HAP-1 (cell line): ENCODE measurements around the gene SORBS1.

ENCODE experiments used
- DNase-seq, 2 experiments: peaks; one replicate each; pipeline ENCODE4 v3.0.0-alpha.2; 2016 to 2020; ENCODE audit warnings: low spot score in 2 of 2
- H3K27me3 ChIP-seq: fragments of 250-450 bp; sonication (Bioruptor Pico); 2 replicates; pipeline ENCODE4 v1.5.1; 2020; ENCODE audit warnings: low read depth, mild to moderate bottlenecking, moderate library complexity
- H3K36me3 ChIP-seq: fragments of 250-450 bp; sonication (Bioruptor Pico); replicated peaks from 2 replicates; pipeline ENCODE4 v1.5.1; 2020; ENCODE audit warnings: mild to moderate bottlenecking
- H3K4me1 ChIP-seq: fragments of 250-450 bp; sonication (Bioruptor Pico); 2 replicates; pipeline ENCODE4 v1.5.1; 2020; ENCODE audit warnings: mild to moderate bottlenecking
- H3K4me3 ChIP-seq: fragments of 250-450 bp; sonication (Bioruptor Pico); 2 replicates; pipeline ENCODE4 v1.5.1; 2020; ENCODE audit warnings: mild to moderate bottlenecking, moderate library complexity
- H3K9me3 ChIP-seq: fragments of 250-450 bp; sonication (Bioruptor Pico); 2 replicates; pipeline ENCODE4 v1.5.1; 2020; ENCODE audit warnings: mild to moderate bottlenecking, moderate library complexity
- in situ Hi-C: fragments of 300-500 bp; cut with MboI; formaldehyde crosslinking; loops from 3 replicates; pipeline ENCODE4 v1.14.3; 2020; ENCODE audit warnings: low sequenced_read_pairs, inconsistent platforms, mixed read lengths

SORBS1 gene

DNA sequence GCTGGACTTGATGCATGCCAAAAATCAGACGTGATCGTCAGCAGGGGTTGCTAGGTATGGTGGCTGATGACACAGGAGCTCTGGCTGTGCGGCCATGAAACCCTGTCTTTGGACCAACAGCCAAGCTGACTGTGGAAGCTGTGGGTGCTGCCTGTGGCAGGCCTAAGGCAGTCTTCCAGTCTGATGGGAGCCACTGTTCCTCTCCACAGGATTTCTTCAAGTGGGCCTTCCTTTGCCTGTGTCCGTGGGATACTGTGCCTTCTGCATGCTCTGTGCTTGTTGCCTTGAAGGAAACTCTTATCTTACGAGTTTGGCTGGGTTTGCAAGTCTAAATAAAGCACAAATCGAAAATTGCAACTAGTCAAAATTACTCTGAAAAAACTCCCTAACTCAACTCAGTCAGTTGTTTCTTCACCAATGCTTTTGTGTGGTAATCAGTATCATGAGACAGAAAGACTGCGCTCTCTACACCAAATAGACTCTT lies 168.4 kb downstream of the SORBS1 start:
- H3K9me3 ChIP-seq = no peaks in the 10 kb centered on the region
- no peaks in the 10 kb centered on the region for H3K36me3 ChIP-seq
- H3K4me3 ChIP-seq = no peak overlapping the region
- no peaks in the 10 kb centered on the region for H3K27me3 ChIP-seq
- in situ Hi-C loops = no loop called here
- DNase-seq = no peak
- no peaks in the 10 kb centered on the region for H3K4me1 ChIP-seq

DNA sequence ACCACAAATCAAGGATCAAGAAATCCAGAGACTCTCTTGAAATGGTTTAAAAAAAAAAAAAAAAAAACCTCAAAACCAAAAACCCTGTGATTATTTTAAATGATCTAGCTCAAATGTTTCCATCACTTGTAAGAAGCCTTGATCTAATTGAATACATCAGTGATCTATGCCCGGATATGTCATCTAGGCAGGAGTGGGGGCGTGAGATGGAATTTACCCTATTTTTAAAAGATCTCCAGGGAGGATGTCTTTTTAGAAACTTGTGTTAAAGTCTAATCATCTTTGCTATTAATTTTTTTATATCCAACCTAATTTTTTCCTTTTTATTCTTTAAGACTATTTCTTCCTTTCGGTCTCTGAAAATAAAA lies 169.0 kb downstream of the SORBS1 start:
- in situ Hi-C loops = no loop called here
- H3K4me1 ChIP-seq = no peaks in the 10 kb centered on the region
- DNase-seq = no peak
- no peak overlapping the region for H3K4me3 ChIP-seq
- no peaks in the 10 kb centered on the region for H3K36me3 ChIP-seq
- no peaks in the 10 kb centered on the region for H3K27me3 ChIP-seq
- no peaks in the 10 kb centered on the region for H3K9me3 ChIP-seq

DNA sequence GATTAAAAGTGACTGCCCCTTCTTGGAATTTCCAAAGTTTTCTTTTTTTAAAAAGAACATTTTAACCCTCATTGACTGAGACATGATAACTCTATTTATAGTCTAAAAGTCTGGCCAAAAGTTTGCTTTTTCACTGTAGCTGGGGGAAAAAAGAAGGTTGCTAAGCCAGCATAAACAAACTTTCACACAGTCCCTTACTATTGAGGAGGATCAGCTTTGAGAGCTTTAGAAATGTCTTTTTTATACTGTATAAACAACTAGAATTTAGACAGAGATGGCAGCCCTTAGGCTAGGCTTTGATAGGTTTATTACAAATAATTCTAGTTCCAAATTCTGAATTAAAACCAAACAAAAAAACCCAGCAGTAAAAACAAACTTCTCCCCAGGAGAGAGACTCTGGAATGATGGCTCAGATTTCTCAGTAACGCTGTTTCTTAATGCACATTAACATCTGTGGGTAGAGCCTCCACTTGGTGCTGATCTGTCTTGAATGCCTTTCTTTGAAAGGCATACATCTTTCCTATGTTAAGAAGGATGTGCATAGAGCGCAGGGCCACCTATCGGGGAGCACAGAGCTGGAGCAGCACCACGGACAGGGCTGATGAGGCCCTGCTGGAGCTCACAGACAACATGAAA lies 169.5 kb downstream of the SORBS1 start:
- DNase-seq = peak; percentile 9 to 37

DNA sequence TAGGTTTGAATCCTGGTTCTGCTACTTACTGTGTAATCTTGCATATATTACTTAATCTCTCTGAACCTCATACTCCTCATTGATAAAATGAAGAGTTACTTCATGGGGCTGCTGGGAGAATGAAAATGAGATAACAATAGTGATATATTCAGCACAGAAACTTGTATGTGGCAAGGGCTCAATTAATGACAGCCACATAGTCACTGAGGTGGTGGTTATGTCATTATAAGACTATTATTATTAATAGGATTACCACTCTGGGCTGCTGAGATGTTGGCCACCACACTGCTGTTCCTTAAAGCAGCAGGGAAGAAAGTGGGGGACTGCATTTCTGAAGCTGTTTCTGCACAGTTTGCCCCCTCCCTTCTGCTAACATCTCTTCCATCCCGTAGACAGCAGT lies 170.0 kb downstream of the SORBS1 start:
- H3K36me3 ChIP-seq = no peaks in the 10 kb centered on the region
- DNase-seq = no peak
- no peaks in the 10 kb centered on the region for H3K27me3 ChIP-seq
- no peaks in the 10 kb centered on the region for H3K4me1 ChIP-seq
- H3K4me3 ChIP-seq = no peak overlapping the region
- H3K9me3 ChIP-seq = no peaks in the 10 kb centered on the region
- in situ Hi-C loops = no loop called here

More for the DNA sequence above, 169.5 kb downstream of the SORBS1 start:
- H3K4me1 ChIP-seq = no peaks in the 10 kb centered on the region
- no peaks in the 10 kb centered on the region for H3K27me3 ChIP-seq
- no peaks in the 10 kb centered on the region for H3K9me3 ChIP-seq
- H3K4me3 ChIP-seq = no peak overlapping the region
- H3K36me3 ChIP-seq = no peaks in the 10 kb centered on the region
- in situ Hi-C loops = no loop called here

DNA sequence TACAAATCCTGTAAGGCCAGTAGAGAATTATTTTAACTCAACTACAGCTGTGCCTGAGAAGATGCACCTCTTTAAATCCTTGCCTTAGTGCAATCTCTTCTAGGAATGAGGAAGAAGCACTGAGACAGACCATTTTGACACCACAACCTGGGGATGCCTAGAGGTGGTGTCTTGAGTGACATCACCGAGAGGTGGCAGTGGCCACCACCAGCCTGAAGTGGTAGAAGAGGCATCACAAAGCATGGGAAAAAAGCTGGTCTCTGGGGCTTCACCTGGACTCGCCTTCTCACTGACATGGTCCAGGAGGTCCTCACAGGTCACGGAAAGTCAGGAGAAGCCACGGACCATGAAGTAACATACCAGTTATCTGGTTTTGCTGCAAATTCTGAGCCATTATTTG lies 171.2 kb downstream of the SORBS1 start:
- in situ Hi-C loops = no loop called here
- Histone ChIP-seq H3K27me3 (no peaks in the 10 kb centered on the region), H3K4me3 (no peak overlapping the region), H3K9me3 (no peaks in the 10 kb centered on the region), H3K36me3 (no peaks in the 10 kb centered on the region), H3K4me1 (no peaks in the 10 kb centered on the region)
- no peak for DNase-seq

DNA sequence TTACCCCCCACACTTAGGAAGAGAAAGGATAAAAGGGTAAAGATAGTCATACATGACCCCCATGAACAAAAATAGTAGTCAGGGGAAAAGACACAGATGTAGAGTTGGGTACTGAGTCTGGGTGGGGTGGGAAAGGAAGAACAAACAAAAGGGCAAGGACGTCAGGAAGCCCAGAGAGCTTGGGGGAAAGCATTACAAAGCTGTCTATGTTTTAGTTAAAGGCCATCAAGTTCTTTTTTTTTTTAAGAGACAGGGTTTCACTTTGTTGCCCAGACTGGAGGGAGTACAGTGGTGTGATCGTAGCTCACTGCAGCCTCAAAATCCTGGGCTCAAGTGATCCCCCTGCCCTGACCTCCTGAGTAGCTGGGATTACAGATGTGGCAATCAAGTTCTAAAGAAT lies 172.0 kb downstream of the SORBS1 start:
- Histone ChIP-seq H3K36me3 (no peaks in the 10 kb centered on the region), H3K4me3 (no peak overlapping the region), H3K9me3 (no peaks in the 10 kb centered on the region), H3K27me3 (no peaks in the 10 kb centered on the region), H3K4me1 (no peaks in the 10 kb centered on the region)
- in situ Hi-C loops = no loop called here
- no peak for DNase-seq

DNA sequence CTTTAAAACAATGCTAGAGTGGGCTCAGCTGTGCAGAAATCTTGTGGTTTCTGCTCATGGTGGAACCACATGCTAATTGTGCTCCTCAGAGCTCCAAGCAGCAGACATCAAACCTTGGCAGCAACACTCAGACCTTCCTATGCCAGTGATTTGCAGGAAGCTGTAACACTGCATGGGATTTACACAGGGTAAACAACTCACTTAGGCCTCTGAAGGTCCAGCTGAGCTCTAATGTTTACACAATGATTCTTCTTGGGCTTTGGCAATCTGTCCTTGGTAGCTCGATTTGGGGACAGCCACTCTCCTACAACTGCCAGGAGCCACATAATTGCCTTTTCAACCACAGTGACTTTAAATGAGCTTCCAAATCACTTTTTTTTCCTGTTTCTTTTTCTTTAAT lies 172.6 kb downstream of the SORBS1 start:
- in situ Hi-C loops = no loop called here
- H3K36me3 ChIP-seq = no peaks in the 10 kb centered on the region
- H3K4me3 ChIP-seq = no peak overlapping the region
- H3K4me1 ChIP-seq = no peaks in the 10 kb centered on the region
- no peak for DNase-seq
- no peaks in the 10 kb centered on the region for H3K27me3 ChIP-seq
- no peaks in the 10 kb centered on the region for H3K9me3 ChIP-seq

DNA sequence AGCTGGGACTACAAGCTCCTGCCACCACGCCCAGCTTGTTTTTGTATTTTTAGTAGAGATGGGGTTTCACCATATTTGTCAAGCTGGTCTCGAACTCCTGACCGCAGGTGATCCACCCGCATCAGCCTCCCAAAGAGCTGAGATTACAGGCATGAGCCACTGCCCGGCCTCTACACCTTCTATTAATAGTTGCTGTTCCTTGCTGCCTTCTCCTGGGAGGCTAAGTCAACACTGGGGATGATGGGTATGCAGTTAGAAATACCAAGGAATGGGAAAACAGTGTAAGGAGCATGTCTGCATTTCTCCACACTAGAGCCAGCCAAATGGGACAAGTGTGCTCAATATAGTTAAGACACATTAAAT lies 173.1 kb downstream of the SORBS1 start:
- in situ Hi-C loops = no loop called here
- no peak for DNase-seq
- Histone ChIP-seq H3K36me3 (no peaks in the 10 kb centered on the region), H3K9me3 (no peaks in the 10 kb centered on the region), H3K4me1 (no peaks in the 10 kb centered on the region), H3K27me3 (no peaks in the 10 kb centered on the region), H3K4me3 (no peak overlapping the region)

DNA sequence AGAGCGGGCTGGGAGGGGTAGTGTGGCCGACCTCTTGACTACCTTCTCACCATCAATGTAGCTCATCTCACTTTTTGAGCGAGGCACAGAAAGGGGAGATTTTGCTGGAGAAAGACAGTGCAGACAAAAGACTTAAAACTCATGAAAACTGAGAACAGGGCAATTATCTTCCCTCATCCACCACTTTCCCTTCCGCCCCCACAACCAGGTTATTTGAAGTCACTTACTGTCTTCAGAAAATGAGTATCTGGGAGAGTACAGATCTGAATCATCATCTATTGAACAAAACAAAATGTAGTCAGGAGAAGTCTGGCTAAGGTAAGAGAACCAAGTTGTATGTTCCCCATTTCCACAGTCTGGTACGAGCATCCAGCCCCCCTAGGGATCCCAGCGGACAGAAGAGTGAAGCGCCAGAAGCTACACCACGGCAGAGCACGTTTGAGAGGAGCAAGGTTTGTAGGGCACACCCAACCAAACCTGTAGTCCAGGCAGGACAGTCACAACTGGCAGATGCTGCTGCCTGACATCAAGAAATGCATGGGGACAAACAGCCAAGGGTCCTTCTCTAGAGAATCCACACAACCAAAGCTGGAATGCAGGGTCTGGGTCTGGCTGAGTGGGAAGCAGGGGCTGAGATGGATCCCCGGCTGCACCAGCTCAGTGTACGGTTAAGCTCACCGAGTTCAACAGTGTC lies 177.0 kb downstream of the SORBS1 start:
- H3K9me3 ChIP-seq = no peaks in the 10 kb centered on the region
- H3K36me3 ChIP-seq = no peaks in the 10 kb centered on the region
- in situ Hi-C loops = no loop called here
- no peaks in the 10 kb centered on the region for H3K4me1 ChIP-seq
- no peak overlapping the region for H3K4me3 ChIP-seq
- H3K27me3 ChIP-seq = no peaks in the 10 kb centered on the region
- DNase-seq = no peak

DNA sequence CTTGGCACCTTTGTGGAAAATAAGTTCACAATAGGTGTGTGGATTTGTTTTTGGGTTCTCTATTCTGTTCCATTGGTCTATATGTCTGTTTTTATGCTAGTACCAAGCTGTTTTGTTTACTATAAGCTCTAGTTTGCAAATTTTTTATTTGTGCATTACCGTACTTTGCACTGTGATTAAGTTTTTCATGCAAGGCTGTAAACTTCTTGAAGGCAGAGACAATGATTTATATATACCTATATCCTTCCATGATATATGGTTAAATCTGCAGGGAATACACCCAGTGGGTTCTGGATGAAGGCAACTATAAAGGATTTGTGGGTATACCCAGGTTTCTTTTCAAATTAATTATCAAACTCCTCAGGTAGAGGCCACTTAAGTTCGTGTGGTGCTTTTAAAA lies 178.6 kb downstream of the SORBS1 start:
- no peaks in the 10 kb centered on the region for H3K9me3 ChIP-seq
- no peaks in the 10 kb centered on the region for H3K27me3 ChIP-seq
- no peaks in the 10 kb centered on the region for H3K4me1 ChIP-seq
- no peaks in the 10 kb centered on the region for H3K36me3 ChIP-seq
- in situ Hi-C loops = no loop called here
- no peak for DNase-seq
- H3K4me3 ChIP-seq = no peak overlapping the region

DNA sequence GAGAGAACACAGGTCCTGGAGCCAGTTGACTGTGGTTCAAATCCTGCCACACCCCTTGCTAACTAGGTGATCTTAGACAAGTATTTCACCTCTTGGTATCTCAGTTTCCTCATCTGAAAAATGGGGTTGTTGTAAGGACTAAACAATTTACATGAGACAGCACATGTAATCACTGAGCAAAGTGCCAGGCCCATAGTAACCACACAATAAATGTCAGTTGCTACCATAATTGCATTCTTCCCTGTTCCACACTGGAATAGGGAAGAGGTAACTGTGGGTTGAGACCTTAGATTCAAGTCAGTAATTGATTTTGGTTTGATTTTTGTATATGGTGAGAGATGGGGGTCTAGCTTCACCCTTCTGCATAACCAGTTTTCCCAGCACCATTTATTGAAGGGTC lies 179.0 kb downstream of the SORBS1 start:
- DNase-seq = no peak
- Histone ChIP-seq H3K9me3 (no peaks in the 10 kb centered on the region), H3K4me1 (no peaks in the 10 kb centered on the region), H3K36me3 (no peaks in the 10 kb centered on the region), H3K4me3 (no peak overlapping the region), H3K27me3 (no peaks in the 10 kb centered on the region)
- in situ Hi-C loops = no loop called here

DNA sequence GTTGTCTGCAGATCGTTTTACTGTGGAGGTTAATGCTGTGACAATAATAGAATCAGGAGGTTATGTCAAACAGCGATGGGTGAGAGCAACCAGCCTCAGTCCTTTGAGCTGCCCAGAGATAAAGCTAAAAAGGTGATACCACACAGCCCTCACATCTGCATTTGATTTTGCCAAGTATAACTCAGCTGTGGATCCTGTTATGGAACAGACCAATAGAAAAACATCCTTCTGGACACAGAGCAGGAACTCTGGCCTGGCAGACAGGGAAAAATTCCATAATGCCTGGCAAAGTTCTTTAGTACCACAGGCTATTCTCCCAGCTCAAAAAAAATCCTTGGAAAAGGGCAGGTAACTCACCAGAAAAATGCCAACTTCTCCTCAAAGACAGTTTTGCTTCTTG lies 183.2 kb downstream of the SORBS1 start:
- Histone ChIP-seq H3K9me3 (no peaks in the 10 kb centered on the region), H3K4me1 (no peaks in the 10 kb centered on the region), H3K36me3 (no peaks in the 10 kb centered on the region), H3K27me3 (peaks cover under 1% of the 10 kb centered on the region; the same call in 1 of the 2 replicates), H3K4me3 (no peak overlapping the region)
- in situ Hi-C loops = no loop called here
- no peak for DNase-seq

DNA sequence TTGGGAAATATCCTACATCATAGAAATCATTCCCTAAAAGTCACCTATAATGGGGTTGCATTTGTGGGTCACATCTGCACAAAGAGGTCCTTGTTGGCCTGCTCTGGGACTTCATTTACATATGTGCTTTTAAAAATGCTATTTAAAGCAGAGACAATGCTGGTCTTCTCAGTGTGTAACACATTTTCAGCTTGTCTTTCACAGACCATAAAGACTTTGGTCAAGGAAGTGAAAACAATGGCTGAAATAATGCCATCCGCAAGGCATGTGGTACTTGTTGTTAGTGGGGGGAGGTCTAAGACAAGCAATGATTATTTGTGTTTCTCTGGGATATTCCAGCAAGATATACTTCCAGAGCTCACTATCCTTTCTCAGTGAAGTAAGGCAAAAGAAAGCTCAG lies 185.8 kb downstream of the SORBS1 start:
- no peak for DNase-seq
- no peak overlapping the region for H3K4me3 ChIP-seq
- in situ Hi-C loops = no loop called here
- H3K9me3 ChIP-seq = no peaks in the 10 kb centered on the region
- H3K36me3 ChIP-seq = no peaks in the 10 kb centered on the region
- H3K27me3 ChIP-seq = peaks cover 20% of the 10 kb centered on the region
- H3K4me1 ChIP-seq = no peaks in the 10 kb centered on the region

DNA sequence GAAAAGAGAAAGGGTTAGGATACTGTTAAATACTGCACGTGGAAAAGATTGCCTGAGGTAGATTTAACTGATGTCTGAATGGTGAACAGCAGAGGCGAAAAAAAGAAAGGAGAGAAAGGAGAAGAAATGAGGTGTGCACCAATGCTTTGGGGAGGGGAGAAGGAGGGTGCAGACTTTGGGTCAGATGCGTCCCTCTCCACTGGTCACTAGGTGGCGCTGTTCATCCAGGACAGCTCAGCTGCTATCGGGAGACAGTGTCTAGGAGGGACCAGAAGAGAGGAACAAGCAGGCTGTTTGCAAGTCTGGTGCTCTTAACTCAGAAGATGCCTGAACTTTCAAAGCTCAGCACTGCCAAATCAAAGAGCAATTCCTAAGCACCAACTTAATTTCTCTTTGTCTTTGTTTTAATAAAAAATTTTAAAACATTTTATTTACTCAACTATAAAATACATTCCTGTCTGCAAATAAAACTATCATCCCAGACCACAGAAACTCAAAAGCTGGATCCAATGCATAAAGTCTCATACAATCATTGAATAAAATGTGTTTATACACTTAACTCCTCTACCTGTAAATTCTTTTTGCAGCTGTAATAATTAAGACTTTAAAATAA lies 186.5 kb downstream of the SORBS1 start:
- Histone ChIP-seq H3K36me3 (no peaks in the 10 kb centered on the region), H3K4me3 (no peak overlapping the region), H3K4me1 (no peaks in the 10 kb centered on the region), H3K9me3 (no peaks in the 10 kb centered on the region), H3K27me3 (peaks cover 22% of the 10 kb centered on the region)
- in situ Hi-C loops = no loop called here
- peak; percentile 74 to 75 for DNase-seq
